WERI-Rb-1 (cell line): Measurements from ENCODE around the gene CTNNA3.
A peak's percentile ranks its signal among the peaks of the same experiment; 100 is the strongest.

Experiments
- DNase-seq: peaks from one replicate; pipeline ENCODE4 v3.0.0-alpha.2; 2020
- H3K27ac ChIP-seq: fragments of 250-450 bp; sonication (Bioruptor Pico); 2 replicates; pipeline ENCODE4 v1.5.1; 2020; ENCODE audit warnings: mild to moderate bottlenecking, moderate library complexity
- H3K27me3 ChIP-seq: fragments of 250-450 bp; sonication (Bioruptor Pico); 2 replicates; pipeline ENCODE4 v1.5.1; 2021; ENCODE audit warnings: mild to moderate bottlenecking, low read depth, moderate library complexity; ENCODE audit not compliant: insufficient read depth, severe bottlenecking
- H3K36me3 ChIP-seq: fragments of 250-450 bp; sonication (Bioruptor Pico); 2 replicates; pipeline ENCODE4 v1.5.1; 2020; ENCODE audit warnings: mild to moderate bottlenecking, moderate library complexity
- H3K4me3 ChIP-seq: 2 replicates; pipeline ENCODE4 v1.5.1; 2011; ENCODE audit warnings: low read depth, mild to moderate bottlenecking, control low read depth, low read length
- H3K9me3 ChIP-seq: fragments of 250-450 bp; sonication (Bioruptor Pico); 2 replicates; pipeline ENCODE4 v1.5.1; 2021; ENCODE audit warnings: mild to moderate bottlenecking, moderate library complexity; ENCODE audit not compliant: severe bottlenecking
- TF ChIP-seq, protein P1 (sequence below): IDR thresholded peaks from 2 replicates; pipeline ENCODE4 v1.5.1; 2011; ENCODE audit warnings: low read depth, mild to moderate bottlenecking, control low read depth, inconsistent platforms, low read length

Gene CTNNA3

GRCh38 chr10:67521546-67521945, 174.4 kb downstream of the CTNNA3 start:
- Histone ChIP-seq H3K4me3 (no peak overlapping the region), H3K9me3 (no peaks in the 10 kb centered on the region), H3K27ac (no peak overlapping the region), H3K27me3 (no peaks in the 10 kb centered on the region), H3K36me3 (no peaks in the 10 kb centered on the region)
- DNase-seq = no peak
- TF ChIP-seq, protein P1, sequence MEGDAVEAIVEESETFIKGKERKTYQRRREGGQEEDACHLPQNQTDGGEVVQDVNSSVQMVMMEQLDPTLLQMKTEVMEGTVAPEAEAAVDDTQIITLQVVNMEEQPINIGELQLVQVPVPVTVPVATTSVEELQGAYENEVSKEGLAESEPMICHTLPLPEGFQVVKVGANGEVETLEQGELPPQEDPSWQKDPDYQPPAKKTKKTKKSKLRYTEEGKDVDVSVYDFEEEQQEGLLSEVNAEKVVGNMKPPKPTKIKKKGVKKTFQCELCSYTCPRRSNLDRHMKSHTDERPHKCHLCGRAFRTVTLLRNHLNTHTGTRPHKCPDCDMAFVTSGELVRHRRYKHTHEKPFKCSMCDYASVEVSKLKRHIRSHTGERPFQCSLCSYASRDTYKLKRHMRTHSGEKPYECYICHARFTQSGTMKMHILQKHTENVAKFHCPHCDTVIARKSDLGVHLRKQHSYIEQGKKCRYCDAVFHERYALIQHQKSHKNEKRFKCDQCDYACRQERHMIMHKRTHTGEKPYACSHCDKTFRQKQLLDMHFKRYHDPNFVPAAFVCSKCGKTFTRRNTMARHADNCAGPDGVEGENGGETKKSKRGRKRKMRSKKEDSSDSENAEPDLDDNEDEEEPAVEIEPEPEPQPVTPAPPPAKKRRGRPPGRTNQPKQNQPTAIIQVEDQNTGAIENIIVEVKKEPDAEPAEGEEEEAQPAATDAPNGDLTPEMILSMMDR = no peak

GRCh38 chr10:67520924-67521520, 175.0 kb downstream of the CTNNA3 start:
- Histone ChIP-seq H3K4me3 (no peak overlapping the region), H3K9me3 (no peaks in the 10 kb centered on the region), H3K27ac (no peak overlapping the region), H3K36me3 (no peaks in the 10 kb centered on the region), H3K27me3 (no peaks in the 10 kb centered on the region)
- TF ChIP-seq, protein P1 = peak; percentile 64
- peak; percentile 31 for DNase-seq

DNA sequence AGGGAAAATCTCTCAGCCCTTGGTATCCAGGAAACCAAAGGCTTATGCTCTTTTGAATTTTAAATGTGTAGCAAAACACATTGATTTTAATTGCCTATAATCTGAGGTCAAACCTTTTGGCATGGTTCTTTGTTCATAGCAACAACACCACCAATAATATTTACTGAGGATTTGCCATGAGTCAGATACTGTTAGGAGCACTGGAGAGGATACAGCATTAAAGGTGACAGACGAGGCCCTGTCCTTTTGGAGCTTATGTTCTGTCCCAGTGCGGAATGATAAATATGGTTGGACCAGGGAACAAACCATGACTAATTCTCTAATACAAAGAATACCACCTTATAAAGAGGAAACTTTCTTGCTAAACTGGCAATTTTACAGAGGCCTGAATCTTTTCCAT, 176.6 kb downstream of the CTNNA3 start:
- H3K27ac ChIP-seq = no peak overlapping the region
- no peak overlapping the region for H3K4me3 ChIP-seq
- H3K36me3 ChIP-seq = no peaks in the 10 kb centered on the region
- H3K27me3 ChIP-seq = no peaks in the 10 kb centered on the region
- H3K9me3 ChIP-seq = no peaks in the 10 kb centered on the region
- TF ChIP-seq, protein P1 = no peak
- no peak for DNase-seq

- Histone ChIP-seq H3K4me3 (no peak overlapping the region), H3K9me3 (no peaks in the 10 kb centered on the region), H3K27ac (no peak overlapping the region), H3K36me3 (no peaks in the 10 kb centered on the region), H3K27me3 (no peaks in the 10 kb centered on the region)
- TF ChIP-seq, protein P1 = no peak
- DNase-seq = no peak
Measured at GRCh38 chr10:67518756-67519155, 177.2 kb downstream of the CTNNA3 start.

DNA sequence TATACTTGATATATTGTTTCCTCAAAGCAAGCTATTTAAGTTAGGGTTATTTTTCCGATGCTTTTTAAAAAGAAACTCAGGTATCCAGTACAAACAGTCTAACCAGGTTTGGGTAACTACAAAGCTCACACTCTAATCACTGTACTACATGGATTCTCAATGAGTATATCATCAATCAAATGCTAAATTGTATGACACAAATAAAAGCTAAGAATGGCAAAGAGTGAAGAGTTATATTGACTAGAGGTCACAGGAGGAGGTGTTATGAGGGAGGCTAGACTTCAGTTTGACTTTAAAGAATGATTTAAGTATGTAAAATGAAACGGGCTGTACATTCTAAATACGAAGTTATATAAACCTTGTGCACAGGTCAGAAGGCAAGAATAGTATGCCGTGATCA, 178.0 kb downstream of the CTNNA3 start:
- no peaks in the 10 kb centered on the region for H3K36me3 ChIP-seq
- no peak overlapping the region for H3K4me3 ChIP-seq
- H3K27ac ChIP-seq = no peak overlapping the region
- TF ChIP-seq, protein P1 = no peak
- no peaks in the 10 kb centered on the region for H3K9me3 ChIP-seq
- no peaks in the 10 kb centered on the region for H3K27me3 ChIP-seq
- no peak for DNase-seq

- peaks cover 3% of the 10 kb centered on the region for H3K27me3 ChIP-seq
- no peak overlapping the region for H3K27ac ChIP-seq
- no peaks in the 10 kb centered on the region for H3K9me3 ChIP-seq
- no peak for DNase-seq
- H3K4me3 ChIP-seq = no peak overlapping the region
- no peaks in the 10 kb centered on the region for H3K36me3 ChIP-seq
- TF ChIP-seq, protein P1 = no peak
Measured at GRCh38 chr10:67506757-67507091, 189.3 kb downstream of the CTNNA3 start.
